ENCODE results near the gene CD82.

Gene CD82

DNA sequence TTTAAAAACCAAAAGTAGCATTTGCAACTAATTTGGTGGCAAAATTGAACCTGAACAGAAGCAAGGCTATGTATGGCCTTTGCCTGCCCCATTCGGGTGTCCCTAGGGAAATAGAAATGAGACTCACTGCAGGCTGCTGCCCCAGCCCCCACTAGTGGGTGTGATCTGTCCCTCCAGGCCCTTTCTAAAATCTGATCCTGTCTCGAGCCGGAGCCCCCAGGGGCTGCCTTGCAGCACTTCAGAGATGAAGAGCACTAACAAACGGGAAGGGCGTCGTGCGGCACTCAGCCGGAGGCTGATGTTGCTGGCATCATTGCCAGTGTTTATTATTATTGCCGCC is 43.2 kb downstream of the CD82 start:
- H3K27ac ChIP-seq, result peak overlapping the region; percentile 82 to 84
- no peaks in the 10 kb centered on the region for H3K27me3 ChIP-seq
- H3K36me3 ChIP-seq, result peaks cover 0 to 22% (median 0%) of the 10 kb centered on the region in 3 donors

DNA sequence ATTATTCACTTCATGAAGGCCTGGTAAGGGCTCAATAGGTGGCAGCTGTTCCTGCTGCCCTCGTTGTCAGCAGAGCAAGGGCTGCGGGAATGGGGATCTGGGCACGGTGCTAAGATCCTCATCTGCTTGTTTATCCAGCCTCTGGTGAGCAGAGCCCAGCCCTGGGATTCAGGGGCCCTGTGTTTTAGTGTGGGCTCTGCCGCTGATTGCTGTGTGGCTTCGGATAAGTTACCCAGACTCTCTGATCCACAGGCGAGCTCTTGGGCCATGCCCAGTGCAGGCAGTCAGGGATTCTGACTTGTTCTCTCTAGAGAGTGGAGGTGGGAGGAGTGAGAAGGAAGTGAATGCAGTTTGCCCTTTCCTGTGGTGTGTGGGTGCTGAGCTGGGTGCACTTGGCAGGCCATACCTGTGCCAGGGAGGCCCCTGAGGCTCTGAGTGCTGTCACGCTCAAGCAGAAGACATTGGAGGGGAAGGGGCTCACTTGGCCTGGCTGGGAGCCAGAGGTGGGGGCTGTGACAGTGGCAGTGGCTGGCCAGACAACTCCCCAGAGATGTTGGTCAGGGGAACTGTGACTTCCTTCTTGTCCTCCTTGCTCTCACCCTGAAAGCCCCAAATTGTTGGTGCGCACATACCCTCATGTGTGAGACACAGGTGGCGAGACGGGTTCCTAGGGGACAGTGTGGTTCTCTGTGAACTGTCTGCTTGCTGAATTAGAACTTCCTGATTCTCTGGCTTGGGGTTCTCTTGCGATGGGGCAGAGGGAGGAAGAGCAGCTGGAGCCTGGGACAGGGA is 43.7 kb downstream of the CD82 start:
- Histone ChIP-seq H3K4me1 (peaks cover 0 to 98% (median 84%) of the 10 kb centered on the region in 4 donors), H3K4me3 (no peak overlapping the region), H3K36me3 (peaks cover 0 to 22% (median 0%) of the 10 kb centered on the region in 3 donors), H3K27ac (peak overlapping the region; percentile 82 to 84), H3K27me3 (no peaks in the 10 kb centered on the region), H3K9me3 (no peaks in the 10 kb centered on the region)
- intact Hi-C loops (cut with DNase I; ENCODE audit: low total_unique reads), result no loop called here
- TF ChIP-seq, protein P1, sequence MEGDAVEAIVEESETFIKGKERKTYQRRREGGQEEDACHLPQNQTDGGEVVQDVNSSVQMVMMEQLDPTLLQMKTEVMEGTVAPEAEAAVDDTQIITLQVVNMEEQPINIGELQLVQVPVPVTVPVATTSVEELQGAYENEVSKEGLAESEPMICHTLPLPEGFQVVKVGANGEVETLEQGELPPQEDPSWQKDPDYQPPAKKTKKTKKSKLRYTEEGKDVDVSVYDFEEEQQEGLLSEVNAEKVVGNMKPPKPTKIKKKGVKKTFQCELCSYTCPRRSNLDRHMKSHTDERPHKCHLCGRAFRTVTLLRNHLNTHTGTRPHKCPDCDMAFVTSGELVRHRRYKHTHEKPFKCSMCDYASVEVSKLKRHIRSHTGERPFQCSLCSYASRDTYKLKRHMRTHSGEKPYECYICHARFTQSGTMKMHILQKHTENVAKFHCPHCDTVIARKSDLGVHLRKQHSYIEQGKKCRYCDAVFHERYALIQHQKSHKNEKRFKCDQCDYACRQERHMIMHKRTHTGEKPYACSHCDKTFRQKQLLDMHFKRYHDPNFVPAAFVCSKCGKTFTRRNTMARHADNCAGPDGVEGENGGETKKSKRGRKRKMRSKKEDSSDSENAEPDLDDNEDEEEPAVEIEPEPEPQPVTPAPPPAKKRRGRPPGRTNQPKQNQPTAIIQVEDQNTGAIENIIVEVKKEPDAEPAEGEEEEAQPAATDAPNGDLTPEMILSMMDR (IDR thresholded peaks at IDR 0.05), result no peak
- DNase-seq, result no peak

More for the DNA sequence above, 43.2 kb downstream of the CD82 start:
- TF ChIP-seq, protein P1 (IDR thresholded peaks at IDR 0.05), result peak in 1 of 2 experiments; percentile 7
- H3K4me1 ChIP-seq, result peaks cover 0 to 98% (median 84%) of the 10 kb centered on the region in 4 donors
- H3K4me3 ChIP-seq, result no peak overlapping the region
- peak in 1 of 2 donors; percentile 84 for DNase-seq
- no peaks in the 10 kb centered on the region for H3K9me3 ChIP-seq
- intact Hi-C loops (cut with DNase I; ENCODE audit: low total_unique reads), result no loop called here

DNA sequence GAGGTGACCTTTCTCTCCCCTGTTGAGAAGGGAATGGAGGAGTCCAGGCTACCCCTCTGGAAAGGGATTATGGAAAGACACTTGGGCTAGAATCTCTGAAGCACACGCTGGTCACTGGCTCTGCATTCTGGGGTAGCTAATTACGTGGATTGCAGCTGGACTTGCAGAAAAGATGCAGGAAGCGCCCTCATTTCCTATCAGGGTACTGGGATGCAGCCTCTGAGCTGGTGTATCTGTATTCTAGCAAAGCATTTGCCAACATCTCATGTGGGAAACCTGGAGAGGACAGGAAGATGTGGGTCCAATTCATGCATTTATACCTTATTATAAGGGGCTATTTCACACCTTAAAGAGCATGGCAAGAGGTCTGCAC is 44.3 kb downstream of the CD82 start:
- no peak for DNase-seq
- H3K27me3 ChIP-seq, result no peaks in the 10 kb centered on the region
- peak overlapping the region; percentile 82 to 84 for H3K27ac ChIP-seq
- intact Hi-C loops (cut with DNase I; ENCODE audit: low total_unique reads), result no loop called here
- peaks cover 0 to 22% (median 0%) of the 10 kb centered on the region in 3 donors for H3K36me3 ChIP-seq
- TF ChIP-seq, protein P1 (IDR thresholded peaks at IDR 0.05), result no peak
- no peak overlapping the region for H3K4me3 ChIP-seq
- no peaks in the 10 kb centered on the region for H3K9me3 ChIP-seq
- peaks cover 0 to 98% (median 84%) of the 10 kb centered on the region in 4 donors for H3K4me1 ChIP-seq

DNA sequence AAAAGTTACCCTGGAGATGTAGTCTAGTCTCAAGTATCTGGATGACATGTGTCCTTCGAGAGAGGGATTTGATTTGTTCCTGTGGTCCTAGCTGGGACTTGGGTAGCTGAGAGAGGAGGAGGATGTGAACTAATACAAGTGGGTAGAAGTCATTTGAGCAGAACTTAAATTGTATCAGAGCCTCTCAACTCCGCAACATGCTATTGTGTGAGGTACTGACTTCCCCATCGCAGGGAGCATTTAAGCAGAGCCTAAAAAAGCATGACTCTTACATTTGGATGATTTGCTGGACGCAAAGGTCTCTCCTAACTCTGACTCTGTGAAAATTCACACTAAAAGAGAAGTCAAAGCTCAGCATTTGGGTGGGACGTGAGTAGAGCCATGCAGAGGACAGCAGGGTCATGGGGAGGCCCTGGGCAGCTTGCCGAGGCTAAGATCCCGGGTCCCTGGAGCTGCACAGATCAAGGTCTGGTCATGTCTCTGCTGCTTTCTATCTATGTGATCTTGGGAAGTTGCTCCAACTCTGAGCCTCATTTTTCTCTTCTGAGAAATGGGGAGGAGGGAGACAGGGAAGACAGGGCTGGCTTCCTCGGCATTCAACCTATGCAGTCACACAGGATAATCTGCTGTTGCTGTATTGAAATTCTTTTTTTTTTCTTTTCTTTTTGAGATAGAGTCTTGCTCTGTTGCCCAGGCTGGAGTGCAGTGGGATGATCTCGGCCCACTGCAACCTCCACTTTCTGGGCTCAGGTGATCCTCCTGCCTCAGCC is 44.9 kb downstream of the CD82 start:
- Histone ChIP-seq H3K9me3 (no peaks in the 10 kb centered on the region), H3K36me3 (peaks cover 0 to 22% (median 3%) of the 10 kb centered on the region in 3 donors), H3K27ac (peak overlapping the region; percentile 82 to 84), H3K4me1 (peaks cover 0 to 98% (median 81%) of the 10 kb centered on the region in 4 donors), H3K27me3 (no peaks in the 10 kb centered on the region), H3K4me3 (no peak overlapping the region)
- TF ChIP-seq, protein P1 (IDR thresholded peaks at IDR 0.05), result no peak
- DNase-seq, result no peak
- intact Hi-C loops (cut with DNase I; ENCODE audit: low total_unique reads), result no loop called here

DNA sequence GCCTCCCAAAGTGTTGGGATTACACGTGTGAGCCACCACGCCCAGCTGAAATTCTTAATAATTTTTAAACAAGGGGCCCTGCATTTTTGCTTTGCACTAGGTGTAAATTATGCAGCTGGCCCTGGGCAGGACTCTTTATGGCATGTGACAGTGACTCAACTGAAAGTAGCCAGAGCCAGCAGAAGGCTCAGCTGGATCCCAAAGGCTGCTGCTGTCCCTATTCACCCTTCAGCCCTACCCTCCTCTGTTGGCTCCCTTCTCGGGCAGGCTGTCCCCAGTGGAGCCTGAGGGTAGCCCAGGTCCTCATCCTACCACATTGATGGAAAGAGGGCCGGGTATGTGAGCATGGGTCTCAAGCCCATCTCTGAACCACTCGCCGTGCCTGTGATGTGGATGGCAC is 45.6 kb downstream of the CD82 start:
- Histone ChIP-seq H3K36me3 (peaks cover 0 to 22% (median 6%) of the 10 kb centered on the region in 3 donors), H3K9me3 (no peaks in the 10 kb centered on the region), H3K27ac (peak overlapping the region; percentile 82 to 84), H3K4me1 (peaks cover 0 to 97% (median 80%) of the 10 kb centered on the region in 4 donors), H3K27me3 (no peaks in the 10 kb centered on the region), H3K4me3 (no peak overlapping the region)
- intact Hi-C loops (cut with DNase I; ENCODE audit: low total_unique reads), result no loop called here
- TF ChIP-seq, protein P1 (IDR thresholded peaks at IDR 0.05), result peak in 1 of 2 experiments; percentile 30
- no peak for DNase-seq
